T follicular helper cell (primary cell): ENCODE results near the gene TXNDC11.

Experiments
- DNase-seq: peaks from one replicate; pipeline ENCODE4 v3.0.0-alpha.2; 2020; ENCODE audit warnings: low read depth

The TXNDC11 gene

GRCh38 chr16:11674818-11675560 is 67.7 kb downstream of the TXNDC11 start:
- DNase-seq = no peak

DNA sequence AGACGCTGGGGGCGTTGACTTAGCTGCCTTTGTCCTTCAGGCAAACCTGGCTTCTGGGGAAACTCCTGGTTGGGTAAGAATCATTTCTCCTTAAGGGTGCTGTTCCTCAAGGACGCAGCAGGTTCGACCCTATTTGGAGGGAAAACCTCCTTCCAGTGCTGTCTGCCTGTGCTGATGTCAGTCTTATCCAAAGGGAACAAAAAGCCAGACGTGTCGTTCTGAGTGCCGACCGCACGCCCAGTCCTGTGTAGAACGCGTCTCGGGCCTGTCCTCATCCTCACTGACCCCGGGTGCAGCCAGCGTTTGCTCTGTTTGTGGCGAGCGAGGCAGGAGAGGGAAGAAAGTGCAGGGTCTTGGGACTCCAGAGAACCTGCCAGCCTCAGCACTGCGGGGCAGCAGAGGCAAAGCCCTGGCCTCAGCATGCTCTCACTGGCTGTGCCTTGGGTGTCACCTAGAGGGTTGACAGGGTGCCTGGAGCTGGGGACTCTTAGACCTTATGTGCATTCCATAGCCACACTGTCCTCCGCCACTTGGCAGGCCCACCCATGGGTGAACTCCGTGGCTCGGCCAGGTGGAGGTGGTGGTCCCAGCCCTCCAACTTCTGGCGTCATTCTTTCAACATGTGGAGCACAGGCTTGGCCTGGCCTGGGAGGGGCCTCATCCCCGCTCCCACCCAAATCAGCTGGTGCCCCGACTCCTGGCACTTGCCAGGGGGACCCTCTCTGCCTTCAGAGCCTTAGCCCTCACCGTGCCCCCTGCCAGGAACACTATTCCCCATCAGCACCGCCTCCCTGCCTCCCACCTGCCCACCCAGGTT is 68.4 kb downstream of the TXNDC11 start:
- DNase-seq = no peak

- DNase-seq = no peak
Measured at GRCh38 chr16:11673091-11674000, 69.3 kb downstream of the TXNDC11 start.

DNA sequence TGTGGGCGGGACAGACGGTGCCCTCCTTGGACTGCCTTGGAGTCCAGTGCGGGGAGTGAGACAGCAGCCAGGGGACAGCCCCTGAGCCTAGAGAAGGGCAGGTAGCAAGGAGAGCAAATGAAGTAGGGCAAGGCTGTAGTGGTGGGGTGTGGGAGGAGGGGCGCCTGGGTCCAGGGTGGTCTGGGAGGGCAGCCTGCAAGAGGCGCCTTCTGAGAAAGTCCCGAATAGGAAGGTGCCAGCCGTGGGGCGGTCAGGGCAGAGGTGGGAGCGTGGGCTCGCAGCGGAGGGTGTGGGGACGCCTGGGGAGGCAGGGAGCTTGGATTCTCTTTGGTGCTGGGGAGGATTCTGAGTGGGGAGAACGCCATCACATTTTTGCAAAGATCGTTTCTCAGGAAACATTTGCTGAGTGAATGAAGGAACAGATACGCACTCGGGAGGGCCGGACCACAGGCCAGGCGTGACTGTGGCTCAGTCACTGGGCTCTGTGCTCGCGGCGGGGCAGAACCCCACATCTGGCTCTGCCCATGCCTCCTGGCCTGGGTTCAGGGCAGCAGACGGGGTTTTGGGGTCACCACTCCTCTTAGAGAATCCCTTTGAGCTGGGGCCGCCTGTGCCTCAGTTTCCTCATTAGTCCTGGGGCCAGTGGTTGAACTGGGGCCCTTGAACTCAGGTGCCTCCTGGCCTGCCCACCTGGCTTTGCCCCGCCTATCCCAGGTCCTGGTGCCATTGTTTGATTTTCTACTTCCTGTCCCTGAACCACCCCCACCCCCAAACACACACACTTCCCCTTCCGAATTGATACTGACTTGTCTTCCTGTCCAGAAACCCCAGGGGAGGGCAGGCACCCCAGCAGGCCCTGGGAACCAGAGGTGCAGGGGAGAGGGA is 70.2 kb downstream of the TXNDC11 start:
- no peak for DNase-seq

- DNase-seq = no peak
Measured at GRCh38 chr16:11671676-11672075, 71.0 kb downstream of the TXNDC11 start.

DNA sequence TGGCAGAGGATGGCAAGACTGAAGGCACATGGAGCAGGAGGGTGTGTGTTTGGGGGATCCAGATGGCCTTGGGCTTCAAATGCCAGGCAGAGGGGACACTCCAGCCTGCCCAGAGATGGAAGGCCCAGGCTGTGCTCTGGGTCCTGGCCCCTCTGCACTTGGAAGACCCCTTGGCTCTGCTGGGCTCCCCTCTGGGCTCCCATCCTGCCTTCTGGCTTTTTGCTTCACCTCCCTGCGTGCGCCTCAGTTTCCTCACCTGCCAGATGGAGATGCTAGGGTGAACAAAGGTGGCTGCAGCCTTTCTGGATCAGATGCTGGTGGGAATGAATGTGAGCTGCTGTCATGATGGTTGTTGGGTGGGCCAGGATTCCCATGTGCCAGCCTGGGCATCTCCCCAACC is 71.4 kb downstream of the TXNDC11 start:
- no peak for DNase-seq

DNA sequence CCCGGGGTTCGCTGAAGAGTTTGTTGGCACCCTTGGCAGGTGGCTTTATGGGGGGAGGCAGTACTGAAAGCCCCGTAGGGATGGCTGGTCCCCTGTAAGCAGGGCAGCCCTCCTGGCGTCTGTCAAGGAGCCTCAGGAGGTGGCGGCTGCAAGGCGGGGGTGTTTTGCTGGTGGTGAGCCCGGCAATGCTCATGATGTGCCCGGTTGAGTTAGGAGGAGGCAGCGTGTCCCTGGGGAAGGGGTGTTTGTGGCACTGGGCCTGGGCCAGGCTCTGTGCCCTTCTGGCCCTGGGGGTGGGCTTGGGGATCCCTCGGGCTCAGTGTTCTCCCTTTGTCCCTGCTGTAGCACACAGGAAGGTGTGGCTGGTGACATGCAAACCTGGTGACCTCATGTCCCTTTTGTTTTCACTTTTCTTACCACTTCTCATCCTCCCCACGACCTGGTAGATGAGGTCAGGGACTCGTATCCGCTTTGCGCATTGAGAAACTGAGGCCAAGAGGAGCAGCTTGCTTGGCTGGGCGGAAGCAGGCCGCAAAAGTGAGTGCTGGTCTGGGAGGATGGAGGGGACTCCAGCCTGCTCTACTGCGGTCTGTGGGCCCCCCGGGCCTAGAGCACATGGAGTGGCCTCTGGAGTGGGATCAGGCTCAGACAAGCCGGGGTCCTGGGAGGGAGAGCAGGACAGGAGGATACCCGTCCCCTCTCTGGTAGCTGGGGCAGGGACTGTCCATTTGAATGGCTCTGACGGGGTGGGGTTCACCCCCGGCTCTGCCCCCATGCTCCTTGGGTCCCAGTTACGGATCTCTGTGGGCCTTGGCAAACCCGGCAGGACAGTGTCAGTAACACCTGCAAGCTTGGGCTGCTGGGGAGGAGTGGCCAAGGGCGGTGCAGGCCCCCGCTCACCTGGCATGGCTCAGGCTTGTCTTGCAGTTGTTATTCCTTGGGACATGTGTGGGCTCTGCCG is 72.2 kb downstream of the TXNDC11 start:
- DNase-seq = no peak

- DNase-seq = no peak
Measured at GRCh38 chr16:11669380-11670146, 73.1 kb downstream of the TXNDC11 start.

DNA sequence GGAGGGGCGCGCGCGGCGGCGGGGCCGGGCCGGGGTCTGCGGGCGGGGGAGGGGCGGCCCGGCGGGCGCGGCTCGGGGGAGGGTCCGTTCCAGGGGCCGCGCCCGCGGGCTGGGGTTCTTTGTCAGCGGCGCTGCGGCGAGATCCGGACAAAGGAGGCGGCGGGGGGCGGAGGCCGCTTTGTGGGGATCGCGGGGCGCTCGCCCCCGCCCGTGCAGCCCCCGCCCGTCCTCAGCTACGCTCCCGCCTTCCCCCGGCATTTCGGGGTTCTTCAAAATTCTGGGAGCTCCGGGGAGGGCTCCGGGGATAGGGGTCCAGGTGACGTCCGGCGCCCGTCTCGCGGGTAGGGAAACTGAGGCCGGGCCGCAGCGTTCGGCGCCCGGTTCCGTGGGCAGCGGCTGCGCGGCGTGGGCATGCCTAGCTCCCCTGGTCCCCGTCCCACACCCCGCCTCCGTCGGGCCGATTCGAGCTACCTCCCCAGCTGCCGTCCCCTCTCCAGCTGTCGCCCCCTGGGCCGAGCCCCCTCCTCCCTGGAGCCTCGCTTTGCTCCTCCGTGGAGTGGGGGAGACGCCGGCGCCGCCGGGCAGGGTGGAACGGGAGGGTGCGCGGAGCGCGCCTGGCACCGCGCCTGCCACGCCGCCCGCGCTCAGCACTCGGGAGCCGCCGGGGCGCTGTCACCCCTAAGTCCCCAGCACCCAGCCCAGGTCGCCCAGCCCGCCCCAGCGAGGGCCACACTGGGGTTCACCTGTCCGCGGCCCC is 73.9 kb downstream of the TXNDC11 start:
- no peak for DNase-seq

DNA sequence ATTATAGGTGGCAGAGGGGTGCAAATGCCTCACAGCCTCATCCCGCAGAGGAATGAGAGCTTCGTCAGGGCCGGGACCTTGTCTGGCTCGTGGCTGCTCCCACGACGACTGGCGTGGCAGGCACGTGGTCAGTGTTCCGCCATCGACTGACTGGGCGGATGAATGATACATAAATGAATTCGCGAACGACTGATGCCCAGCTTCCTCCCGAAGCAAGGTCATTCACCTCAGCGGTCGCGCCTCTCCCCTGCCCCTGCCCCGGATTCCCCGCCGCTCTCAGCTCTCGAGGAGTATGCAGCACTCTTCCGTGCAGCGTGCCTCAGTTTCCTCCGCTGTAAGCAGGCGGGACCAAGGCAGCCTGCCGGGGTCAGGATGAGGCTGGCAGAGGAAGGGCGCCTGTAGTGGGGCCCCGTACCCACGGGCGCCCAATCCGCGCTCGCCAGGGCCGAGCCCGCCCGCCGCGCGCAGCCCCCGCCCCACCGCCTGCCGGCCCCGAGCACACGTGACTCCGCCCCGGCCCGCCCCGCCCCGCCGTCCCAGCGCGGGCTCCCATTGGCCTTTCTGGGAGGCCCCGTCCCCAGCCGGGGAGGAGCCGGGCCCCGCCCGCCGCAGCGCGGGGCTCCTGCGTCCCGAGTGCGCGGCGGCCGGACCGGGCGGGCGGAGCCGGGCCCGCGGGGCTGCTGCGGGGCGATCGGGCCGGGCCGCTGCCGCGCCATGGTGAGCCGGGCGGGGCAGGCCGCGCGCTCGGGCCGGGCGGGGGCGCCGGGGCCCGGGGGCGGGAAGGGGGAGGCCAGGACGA is 74.6 kb downstream of the TXNDC11 start, which contains the start of gene SNN:
Gene SNN (plus strand): TSS at position 632 of the 799 bp plus-strand sequence. CDS start 7,605 bp downstream, outside the sequence.
- peak; percentile 82 for DNase-seq

DNA sequence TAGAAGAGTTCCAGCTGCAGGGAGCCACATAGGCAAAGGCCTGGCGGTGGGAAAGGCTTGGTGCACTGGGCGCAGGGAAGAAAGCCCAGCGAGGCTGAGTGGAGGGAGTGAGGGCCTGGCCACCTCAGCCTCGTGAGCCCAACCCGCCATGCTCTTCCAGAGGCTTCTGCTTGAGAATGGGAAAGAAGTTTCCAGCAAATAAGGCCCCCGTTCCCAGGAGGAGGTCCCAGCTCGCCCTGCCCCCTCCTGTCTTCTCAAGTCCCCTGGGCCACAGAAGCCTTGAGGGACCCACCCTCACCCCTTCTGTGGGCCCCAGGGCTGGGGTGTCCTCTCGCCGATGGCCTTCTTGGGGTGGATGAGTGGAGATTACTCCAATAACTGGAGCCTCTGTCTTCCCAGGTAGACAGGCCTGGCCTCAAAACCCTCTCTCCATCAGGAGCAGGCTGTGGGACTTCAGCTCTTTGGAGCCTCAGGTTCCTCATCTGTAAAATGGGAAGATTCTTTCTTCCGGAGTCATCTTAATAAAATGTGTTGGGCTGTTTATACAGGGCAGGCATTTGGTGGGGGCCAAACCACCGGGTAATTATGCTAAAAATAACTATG is 75.3 kb downstream of the TXNDC11 start:
- DNase-seq = no peak

DNA sequence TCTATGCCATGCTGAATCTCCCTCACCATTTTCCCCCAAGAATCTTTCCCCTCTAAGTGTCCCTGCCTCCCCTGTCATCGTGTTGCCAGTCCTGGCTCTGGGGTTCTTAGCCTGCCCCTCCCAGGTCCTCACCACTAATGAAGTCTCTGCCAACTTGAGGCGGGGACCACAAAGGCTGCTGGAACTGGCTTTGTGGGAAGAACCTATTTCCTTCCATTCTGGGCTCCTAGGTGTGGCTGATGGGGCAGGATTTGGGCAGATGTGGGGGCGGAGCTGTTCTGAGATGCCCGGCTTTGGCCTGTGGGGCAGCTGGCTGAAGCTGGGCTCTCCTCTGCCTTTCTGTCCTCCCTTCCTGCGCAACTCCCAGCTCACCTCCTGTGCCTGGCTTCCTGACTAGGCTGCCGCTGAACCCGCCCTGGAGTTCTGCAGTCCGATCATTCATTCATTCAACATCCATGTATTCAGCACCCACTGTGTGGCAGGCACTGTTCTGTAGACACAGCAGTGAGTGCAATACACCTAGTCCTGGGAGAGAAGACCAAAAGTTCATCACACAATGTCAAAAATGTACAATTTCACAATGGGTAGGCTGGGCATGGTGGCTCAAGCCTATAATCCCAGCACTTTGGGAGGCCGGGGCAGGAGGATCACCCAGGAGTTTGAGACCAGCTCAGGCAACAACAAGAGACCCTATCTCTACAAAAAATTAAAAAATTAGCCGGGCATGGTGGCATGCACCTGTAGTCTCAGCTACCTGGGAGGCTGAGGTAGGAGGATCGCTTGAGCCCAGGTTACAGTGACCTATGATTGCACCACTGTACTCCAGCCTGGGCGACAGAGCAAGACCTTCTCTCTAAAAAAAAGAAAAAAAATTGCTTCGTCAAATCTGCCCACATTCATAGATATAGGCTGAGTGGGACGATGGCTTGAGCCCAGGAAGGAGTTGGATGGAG is 76.3 kb downstream of the TXNDC11 start:
- no peak for DNase-seq

DNA sequence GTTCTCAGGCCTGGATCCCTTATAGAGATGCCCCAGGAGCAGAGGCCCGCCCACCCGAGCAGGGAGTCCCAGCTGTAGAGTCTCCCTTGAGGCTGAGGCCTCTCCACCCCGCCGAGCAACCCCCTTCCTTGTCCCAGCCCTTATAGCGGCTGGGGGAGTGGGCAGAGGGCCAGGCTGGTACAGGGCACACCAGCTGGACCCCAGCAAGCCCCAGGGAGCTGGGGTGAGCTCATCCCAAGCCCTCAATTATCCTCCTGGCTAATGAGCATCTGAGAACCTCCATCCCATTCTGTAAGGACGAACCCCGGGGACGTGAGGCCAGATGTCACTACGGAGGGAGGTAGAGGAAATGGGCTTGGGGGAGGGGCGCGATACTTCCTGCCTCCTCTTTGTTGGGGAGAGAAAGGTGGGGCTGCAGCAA is 77.6 kb downstream of the TXNDC11 start:
- DNase-seq = no peak

DNA sequence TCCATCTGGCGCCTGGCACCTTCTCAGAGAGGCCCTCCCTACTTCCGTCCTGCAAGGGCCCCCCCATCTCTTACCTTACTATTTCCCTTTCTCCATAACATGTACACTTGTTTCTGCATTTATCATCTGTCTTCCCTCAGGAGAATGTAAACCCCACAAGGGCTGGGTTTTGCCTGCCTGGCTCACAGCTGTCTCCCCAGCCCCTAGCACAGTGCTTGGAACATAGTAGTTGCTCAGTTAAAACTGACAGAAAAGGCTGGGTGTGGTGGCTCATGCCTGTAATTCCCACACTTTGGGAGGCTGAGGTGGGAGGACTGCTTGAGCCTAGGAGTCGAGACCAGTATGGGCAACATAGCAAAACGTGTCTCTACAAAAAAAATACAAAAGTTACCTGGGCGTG is 80.1 kb downstream of the TXNDC11 start:
- no peak for DNase-seq

GRCh38 chr16:11660565-11660964 is 82.1 kb downstream of the TXNDC11 start:
- DNase-seq = no peak
